Psoas muscle (tissue), 8 donors: ENCODE measurements around the gene C12orf43. TPM values are rescaled to one million over a fixed set of nuclear protein-coding genes. Genes with fewer than 3 reads are reported as not detected.

Experiments
- ATAC-seq, 4 donors: fragments of 200-7000 bp; cut with Tn5 transposase; one replicate each; pipeline ENCODE4 v1.9.1; 2020; ENCODE audit warnings: moderate library complexity in 3 of 4, mild to moderate bottlenecking in 2 of 4
- DNase-seq, 2 donors: peaks; one replicate each; pipeline ENCODE4 v3.0.0-alpha.2; 2020
- H3K27ac ChIP-seq: fragments of 200-600 bp; one replicate; pipeline ENCODE4 v1.8.0; 2022
- H3K27me3 ChIP-seq, 3 donors: fragments of 200-600 bp in 1 of 3; one replicate each; pipeline versions ENCODE4 v1.6.1 to v1.8.0; 2013 to 2022; ENCODE audit warnings: low read length in 2 of 3, mild to moderate bottlenecking in 2 of 3, moderate library complexity in 1 of 3; ENCODE audit not compliant: insufficient read depth in 3 of 3
- H3K36me3 ChIP-seq, 2 donors: fragments of 200-600 bp in 1 of 2; one replicate each; pipeline versions ENCODE4 v1.6.1 to v1.8.0; 2013 to 2022; ENCODE audit warnings: low read depth in 1 of 2, mild to moderate bottlenecking in 1 of 2, moderate library complexity in 1 of 2; ENCODE audit not compliant: insufficient read depth in 1 of 2
- H3K4me1 ChIP-seq: fragments of 200-600 bp; one replicate; pipeline ENCODE4 v1.8.0; 2022
- H3K4me3 ChIP-seq: fragments of 200-600 bp; one replicate; pipeline ENCODE4 v1.8.0; 2022; ENCODE audit warnings: mild to moderate bottlenecking
- H3K9me3 ChIP-seq: fragments of 200-600 bp; one replicate; pipeline ENCODE4 v1.8.0; 2022
- WGBS, 3 donors: extraction: QIAGEN DNeasy Blood & Tissue Kit; methylation state at CpG; one replicate each; pipeline versions ENCODE4 v1.1.6 to v1.1.7; 2013; 5-methylcytosine and 5-hydroxymethylcytosine counted together
- intact Hi-C, 2 donors: fragments of 100-400 bp; cut with DNase I; formaldehyde crosslinking; loops; one replicate each; pipeline versions ENCODE4 v1.11.0 to v1.14.2; 2022
- polyA plus RNA-seq, 3 donors: library from polyadenylated mRNA; stranded (reverse); fragments of 200-250 nt; gene quantifications; one replicate each; pipeline ENCODE4 v1.2.3, GENCODE V29; 2013
- total RNA-seq, 4 donors: library from RNA; stranded (reverse); fragmentation: NEBNext Ultra II Directional in 2 of 4; extraction: Animal tissue kit (Norgen Biotek cat#: 25700) in 2 of 4; gene quantifications; one replicate each; pipeline versions ENCODE4 v1.2.1 to v1.2.4, GENCODE V29; 2021 to 2023
- TF ChIP-seq, protein P1 (sequence below): fragments of 200-600 bp; IDR thresholded peaks from one replicate; pipeline ENCODE4 v1.8.0; 2022; ENCODE audit warnings: antibody characterized with exemption
- donor health status: healthy with polysubstance abuse.
- donor health status: DM: no; HTN: no; CAD: no; lungs with moderate emphysema.
- donor health status: Bipolar disorder and iron deficiency.
- donor health status: healthy.
- donor health status: DM: yes; HTN: yes; CAD: no.
- donor health status: DM: no; HTN: no; CAD: no.
- donor health status: DM: no; HTN: no; CAD: no.
- donor health status: DM: yes; HTN: yes; CAD: no.

C12orf43 gene
- total and polyA plus RNA-seq, 7 donors: 5.0 to 19.4 (median 8.0) TPM

GRCh38 chr12:120982659-120983058 lies 33.6 kb downstream of the C12orf43 start:
- Histone ChIP-seq H3K27ac (no peak overlapping the region), H3K27me3 (peaks cover 0 to 3% (median 0%) of the 10 kb centered on the region in 3 donors), H3K4me3 (no peak overlapping the region), H3K4me1 (no peaks in the 10 kb centered on the region), H3K9me3 (no peaks in the 10 kb centered on the region), H3K36me3 (no peaks in the 10 kb centered on the region)
- intact Hi-C loops: no loop called here
- TF ChIP-seq, protein P1, sequence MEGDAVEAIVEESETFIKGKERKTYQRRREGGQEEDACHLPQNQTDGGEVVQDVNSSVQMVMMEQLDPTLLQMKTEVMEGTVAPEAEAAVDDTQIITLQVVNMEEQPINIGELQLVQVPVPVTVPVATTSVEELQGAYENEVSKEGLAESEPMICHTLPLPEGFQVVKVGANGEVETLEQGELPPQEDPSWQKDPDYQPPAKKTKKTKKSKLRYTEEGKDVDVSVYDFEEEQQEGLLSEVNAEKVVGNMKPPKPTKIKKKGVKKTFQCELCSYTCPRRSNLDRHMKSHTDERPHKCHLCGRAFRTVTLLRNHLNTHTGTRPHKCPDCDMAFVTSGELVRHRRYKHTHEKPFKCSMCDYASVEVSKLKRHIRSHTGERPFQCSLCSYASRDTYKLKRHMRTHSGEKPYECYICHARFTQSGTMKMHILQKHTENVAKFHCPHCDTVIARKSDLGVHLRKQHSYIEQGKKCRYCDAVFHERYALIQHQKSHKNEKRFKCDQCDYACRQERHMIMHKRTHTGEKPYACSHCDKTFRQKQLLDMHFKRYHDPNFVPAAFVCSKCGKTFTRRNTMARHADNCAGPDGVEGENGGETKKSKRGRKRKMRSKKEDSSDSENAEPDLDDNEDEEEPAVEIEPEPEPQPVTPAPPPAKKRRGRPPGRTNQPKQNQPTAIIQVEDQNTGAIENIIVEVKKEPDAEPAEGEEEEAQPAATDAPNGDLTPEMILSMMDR: no peak
- 78 to 81% (median 81%) methylated on average over 7 of the region's 7 CpGs for WGBS, 3 donors
- DNase-seq: no peak
- no peak for ATAC-seq

DNA sequence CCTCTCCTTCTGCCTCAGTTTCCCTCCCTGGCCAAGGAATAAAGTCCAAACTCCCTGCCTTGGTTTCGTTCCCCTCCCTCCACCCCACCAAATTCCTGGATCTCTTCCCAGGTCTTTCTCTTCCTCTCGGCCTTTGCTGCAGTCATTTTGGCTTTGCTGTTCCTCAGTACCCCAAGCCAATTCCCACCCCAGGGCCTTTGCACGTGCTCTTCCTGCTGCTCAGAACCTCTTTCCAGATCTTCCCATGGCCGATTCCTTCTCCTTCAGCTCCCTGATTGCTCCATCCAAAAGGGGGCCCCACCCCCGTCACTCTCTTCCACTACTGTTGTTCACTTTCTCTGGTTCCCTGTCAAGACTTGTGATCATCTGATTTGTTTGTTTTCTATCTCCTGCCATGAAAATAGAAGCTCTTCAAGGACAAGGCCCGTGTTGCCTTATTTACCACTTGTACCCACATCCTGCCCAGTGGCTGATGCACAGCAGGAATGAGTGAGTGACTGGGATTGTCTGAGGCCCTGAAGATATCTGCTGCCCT lies 34.8 kb downstream of the C12orf43 start:
- intact Hi-C loops: no loop called here
- ATAC-seq (no peak), DNase-seq (no peak)
- Histone ChIP-seq H3K9me3 (no peaks in the 10 kb centered on the region), H3K4me1 (no peaks in the 10 kb centered on the region), H3K4me3 (no peak overlapping the region), H3K36me3 (no peaks in the 10 kb centered on the region), H3K27me3 (peaks cover 0 to 3% (median 0%) of the 10 kb centered on the region in 3 donors), H3K27ac (no peak overlapping the region)
- WGBS, 3 donors: 64 to 69% (median 67%) methylated on average over 6 of the region's 6 CpGs
- TF ChIP-seq, protein P1: no peak

- 56 to 67% (median 66%) methylated on average over 13 of the region's 13 CpGs for WGBS, 3 donors
- Histone ChIP-seq H3K4me1 (no peaks in the 10 kb centered on the region), H3K4me3 (no peak overlapping the region), H3K27me3 (peaks cover 0 to 3% (median 0%) of the 10 kb centered on the region in 3 donors), H3K27ac (no peak overlapping the region), H3K36me3 (no peaks in the 10 kb centered on the region), H3K9me3 (no peaks in the 10 kb centered on the region)
- intact Hi-C loops: no loop called here
- DNase-seq (no peak), ATAC-seq (no peak)
- TF ChIP-seq, protein P1: no peak
Measured at GRCh38 chr12:120980800-120981368, 35.4 kb downstream of the C12orf43 start.

DNA sequence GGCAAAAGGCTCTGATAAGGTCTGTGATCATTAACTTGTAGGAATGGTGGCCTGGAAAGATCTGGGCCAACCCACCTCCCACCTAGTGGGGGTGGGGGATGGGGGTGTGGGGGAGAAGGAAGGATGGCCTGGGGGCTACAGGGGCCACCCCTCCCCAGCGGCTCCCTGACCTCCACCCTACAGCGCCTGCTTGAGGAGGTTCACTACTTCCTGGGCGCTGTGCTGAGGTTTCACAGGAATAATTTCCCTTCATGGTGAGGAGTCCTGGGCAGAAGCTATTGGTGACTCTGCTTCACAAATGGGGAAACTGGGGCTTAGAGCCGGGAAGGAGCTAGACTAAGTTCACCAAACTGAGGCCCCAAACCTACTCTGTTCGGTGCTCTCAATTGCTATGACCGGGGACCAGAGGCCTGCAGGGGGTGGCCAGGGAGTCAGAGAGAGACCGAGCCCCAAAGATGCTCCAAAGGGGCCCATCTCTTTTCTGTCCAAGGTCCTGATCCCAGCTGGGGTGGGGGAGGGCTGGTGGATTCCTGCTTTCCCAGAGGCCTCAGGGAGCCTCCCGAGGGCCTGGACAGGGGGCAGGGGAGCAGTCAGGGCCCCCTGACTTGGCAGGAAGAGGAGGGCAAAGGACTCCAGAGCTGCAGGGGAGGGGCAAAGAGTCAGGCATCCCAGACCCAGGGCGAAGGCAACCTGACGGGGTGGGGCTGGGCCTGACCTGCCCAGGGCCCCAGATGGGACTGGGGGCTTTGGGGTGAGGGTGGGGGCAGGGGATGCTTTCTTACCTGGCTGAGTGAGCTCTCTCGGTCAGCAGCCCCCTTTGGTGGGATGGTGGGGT lies 36.2 kb downstream of the C12orf43 start:
- peaks cover 0 to 3% (median 0%) of the 10 kb centered on the region in 3 donors for H3K27me3 ChIP-seq
- H3K4me3 ChIP-seq: no peak overlapping the region
- intact Hi-C loops: no loop called here
- no peaks in the 10 kb centered on the region for H3K4me1 ChIP-seq
- no peak for DNase-seq
- H3K9me3 ChIP-seq: no peaks in the 10 kb centered on the region
- no peak for ATAC-seq
- WGBS, 3 donors: 52 to 57% (median 56%) methylated on average over 10 to 11 of the region's 11 CpGs
- TF ChIP-seq, protein P1: no peak
- H3K27ac ChIP-seq: no peak overlapping the region
- no peaks in the 10 kb centered on the region for H3K36me3 ChIP-seq
